NCI-H2081 (cell line): Measurements from ENCODE around the gene TMTC4.
"Not testable (repeated sequence)": the region's sequence is repeated elsewhere in the genome, so short reads cannot be mapped to it uniquely, and the experiment has no call there.

Source experiments
- DNase-seq, 2 experiments: peaks; one replicate each; lab custom pipeline; 2025; lab: John Stamatoyannopoulos, UW

The TMTC4 gene

DNA sequence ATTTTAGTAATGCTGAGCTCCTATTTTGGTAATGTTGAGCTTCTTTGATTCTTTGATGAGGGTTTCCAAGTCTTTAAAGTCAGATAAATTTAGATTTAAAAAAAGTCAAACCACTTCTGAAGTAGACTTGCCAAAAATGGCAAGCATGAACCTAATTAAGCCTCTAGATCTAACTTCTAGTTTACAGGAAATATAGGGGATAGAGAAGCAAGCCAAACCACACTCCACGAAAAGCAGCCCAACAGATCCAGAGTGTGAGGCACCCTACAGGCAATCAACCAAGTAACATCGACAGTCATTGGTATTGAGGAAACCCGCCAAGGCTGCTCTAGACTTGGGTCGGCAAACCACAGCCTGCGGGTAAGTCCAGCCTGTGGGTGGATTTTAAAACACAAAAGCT lies 89.7 kb downstream of the TMTC4 start:
- DNase-seq = no peak

DNA sequence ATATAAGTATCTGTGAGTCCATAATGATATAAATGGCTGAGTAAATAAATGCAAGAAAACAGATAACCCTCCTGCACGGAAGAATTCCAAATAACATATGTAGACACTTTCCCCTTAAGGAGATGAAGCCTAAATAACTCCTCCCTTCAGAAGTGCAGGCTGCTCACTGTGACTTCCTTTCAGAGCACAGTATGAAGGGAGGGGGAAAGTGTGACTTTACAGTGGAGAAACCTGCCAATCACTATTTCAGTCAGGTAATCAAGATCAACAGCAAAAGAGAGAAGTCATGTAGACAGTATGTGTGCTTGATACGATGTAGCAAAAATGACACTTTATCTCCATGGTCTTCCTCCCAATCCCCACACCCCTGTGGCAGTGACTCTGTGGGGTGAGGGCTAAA lies 93.1 kb downstream of the TMTC4 start:
- DNase-seq = no peak

DNA sequence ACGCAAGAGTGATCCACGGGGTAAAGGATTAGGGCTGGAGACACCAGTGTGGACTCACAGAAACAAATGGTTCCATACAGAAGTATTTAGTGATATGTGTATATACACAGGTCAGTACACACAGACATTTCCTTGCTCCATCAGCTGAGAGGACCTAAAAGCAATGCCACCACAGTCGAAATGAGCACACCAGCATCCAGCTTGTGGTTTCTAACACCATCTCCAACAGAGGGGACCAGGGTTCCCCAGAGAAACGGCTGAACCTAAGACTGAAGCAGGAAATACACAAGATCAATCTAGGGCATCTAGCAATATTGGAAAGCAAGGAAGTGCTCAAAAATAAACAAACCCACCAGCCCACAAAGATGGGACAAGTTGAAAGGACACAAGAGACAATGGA lies 93.6 kb downstream of the TMTC4 start:
- no peak for DNase-seq

DNA sequence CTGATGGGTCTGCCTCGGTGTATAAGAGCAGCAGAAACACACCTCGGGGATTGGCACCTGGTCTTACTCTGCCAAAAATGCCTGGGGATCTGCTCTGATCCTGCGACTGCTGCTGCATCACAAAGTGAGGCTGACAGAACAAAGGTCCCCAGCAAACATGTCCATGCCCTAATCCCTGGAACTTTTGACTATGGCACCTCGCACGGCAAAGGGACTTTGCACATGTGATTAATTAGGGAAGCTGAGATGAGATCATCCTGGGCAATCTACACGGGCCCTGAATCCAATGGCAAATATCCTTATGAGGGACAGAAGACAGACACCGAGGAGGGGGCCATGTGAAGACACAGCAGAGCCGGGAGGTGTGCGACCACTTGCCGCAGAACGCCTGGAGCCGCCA lies 94.5 kb downstream of the TMTC4 start:
- DNase-seq = no peak

DNA sequence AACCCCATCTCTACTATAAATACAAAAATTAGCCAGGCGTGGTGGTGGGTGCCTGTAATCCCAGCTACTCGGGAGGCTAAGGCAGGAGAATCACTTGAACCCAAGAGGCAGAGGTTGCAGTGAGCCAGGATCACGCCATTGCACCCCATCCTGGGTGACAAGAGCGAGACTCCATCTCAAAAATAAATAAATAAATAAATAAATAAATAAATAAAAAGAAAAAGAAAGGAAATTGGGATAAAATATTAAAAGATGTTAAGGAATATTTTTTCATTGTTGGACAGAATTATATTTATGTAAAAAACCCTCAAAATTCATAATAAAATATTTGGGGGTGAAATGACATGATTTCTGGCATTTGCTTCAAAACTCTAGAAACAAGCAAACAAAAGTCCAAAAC lies 97.4 kb downstream of the TMTC4 start:
- DNase-seq = not testable (repeated sequence)

DNA sequence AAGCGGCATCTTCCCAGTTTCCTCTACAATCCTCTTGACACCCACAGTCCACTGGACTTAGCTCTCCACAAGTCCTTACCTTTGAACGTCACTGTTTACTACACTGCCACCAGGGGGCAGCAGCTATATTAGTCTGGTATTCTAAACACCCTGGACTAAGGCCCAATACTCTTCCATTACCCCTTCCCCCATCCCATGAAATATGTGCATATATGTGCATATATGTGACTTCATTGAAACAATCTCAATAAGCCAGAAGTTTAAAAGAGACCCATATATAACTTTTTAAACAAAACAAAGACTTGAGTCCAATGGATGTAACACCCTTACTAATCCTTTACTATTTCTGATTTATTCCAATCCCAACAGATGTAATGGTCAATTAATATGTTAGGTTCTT lies 101.5 kb downstream of the TMTC4 start:
- DNase-seq = peak; percentile 79 to 85

DNA sequence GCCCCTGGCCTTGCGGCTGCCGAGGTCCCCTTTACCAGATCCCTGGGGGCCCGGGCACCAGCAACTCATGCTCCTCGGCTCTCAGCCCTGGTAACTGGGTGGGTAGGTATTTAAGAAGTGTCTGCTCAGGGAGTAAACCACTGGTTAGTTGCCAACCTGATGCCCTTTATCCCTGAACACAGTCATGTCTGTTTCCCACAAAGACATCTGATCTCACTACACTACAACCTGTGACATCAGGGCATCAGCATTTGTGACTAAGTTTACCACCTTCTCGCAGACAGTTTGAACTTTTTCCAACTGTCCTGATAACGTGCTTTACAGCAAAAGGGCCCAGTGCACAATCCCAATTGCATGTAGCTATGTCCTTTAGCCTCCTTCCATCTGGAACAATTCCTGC lies 108.1 kb downstream of the TMTC4 start:
- DNase-seq = no peak

DNA sequence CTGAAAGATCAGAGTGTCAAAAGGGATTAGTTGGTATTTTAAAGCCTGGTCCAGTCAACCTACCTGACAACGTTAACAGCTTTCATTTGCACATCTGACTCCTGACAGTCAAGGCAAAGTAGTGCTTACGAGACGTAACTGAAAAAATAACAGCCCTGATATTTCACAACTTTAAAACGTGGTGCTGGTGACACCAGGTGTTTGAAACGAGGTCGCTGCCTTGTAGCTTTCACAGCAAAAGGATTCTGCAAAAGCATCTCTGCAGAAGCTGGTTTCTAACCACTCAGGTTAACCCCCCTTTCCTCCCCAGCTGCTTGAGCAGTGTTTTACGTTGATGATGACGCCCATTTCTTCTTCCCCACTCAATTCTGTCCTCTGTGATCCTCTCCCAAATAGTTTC lies 109.3 kb downstream of the TMTC4 start:
- peak in 1 of 2 experiments; percentile 43 for DNase-seq

DNA sequence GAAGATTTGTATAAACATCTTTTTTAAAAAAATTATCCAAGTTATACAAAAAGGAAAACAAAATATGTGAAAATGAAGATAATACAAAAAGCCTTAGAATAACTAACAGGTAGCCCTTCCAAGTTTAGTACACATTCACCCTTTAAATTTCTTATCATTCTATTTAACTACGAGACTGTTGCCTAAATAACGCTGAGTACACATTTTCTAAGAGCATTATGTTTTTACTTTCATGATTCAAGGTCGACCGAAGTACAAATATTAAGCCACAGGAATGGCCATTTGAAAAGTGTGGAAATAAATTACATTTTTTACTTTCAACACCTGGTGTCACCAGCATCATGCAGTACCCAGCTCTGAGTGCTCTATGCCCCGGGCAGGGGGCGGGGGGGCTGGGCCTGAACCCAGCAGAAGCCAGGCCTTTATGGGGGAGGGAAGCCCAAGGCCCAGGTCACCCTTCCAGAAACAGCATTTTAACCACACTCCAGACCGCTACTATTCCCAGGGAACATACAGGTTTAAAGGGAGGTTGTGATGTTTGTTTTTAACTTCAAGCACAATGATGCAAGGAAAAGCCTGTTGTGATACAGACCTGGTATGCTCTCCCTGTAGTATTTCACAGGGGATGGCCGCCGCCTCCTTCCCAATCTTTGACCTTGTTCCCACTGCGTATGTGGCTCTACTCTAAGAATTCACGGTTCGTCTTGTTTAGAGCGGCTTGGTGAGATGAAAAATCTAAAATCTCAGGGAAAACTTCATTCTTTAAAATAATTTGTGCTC lies 110.0 kb downstream of the TMTC4 start:
- peak in 1 of 2 experiments; percentile 43 for DNase-seq

DNA sequence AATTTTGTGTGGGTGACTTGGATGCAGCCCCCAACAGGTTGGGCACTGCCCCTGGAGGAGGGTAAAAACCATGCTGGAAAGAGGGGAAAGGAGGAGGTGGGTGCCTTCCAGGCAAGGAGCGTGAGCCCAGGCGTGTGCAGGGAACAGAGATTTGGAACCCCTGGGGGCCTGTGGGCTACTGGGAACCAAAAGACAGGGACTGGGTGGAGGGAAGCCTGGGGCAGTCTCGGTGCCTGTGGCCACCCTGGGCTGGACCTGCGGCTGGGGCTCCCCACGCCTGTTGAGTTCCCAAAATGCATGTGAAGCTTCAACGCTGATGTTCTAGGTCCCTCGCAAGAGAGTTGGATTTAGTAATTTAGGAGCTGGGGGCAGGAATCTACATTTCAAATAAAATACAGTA lies 110.8 kb downstream of the TMTC4 start:
- no peak for DNase-seq

DNA sequence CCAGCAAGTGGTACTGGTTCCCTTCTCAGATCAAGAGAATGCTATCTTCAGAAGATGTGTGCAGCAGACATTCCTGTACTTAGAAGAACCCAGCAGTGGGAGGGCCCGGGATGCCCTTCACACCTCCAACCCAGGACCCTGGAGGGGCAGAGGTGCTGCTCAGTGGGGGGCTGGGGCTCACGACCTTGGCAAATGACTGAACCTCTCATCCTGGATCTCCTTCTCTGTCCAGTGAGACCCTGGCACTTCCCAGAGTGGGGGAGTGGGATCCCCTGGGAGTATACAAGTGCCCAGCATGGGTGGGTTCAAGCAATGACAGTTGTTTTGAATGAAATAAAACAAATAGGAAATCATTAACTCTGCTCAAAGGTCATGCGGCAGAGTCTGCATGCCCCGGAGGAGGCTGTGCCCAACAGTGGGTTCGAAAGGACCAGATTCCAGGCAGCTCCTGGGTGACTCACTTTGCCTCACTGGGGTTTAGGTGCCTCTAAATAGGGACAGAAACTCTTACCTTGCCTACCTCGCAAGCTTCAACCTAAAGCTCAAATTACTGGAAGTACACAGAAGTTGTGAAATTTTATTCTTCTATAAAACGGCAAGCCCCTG lies 112.9 kb downstream of the TMTC4 start:
- no peak for DNase-seq

DNA sequence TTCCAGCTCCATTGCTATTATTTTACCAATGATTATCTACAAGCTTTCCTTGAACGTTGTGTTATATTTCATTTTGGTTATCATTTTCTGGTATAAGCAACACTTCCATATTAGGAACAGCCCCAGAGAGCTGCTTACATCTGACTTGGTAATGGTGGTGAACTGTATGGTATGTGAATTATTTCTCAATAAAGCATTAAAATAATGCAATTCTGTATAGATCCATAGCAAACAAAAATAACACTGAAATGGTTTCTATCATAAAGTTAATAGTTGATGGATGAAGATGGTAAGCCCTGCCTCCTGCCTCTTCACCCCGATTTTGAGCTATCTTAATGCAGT lies 113.5 kb downstream of the TMTC4 start:
- no peak for DNase-seq

DNA sequence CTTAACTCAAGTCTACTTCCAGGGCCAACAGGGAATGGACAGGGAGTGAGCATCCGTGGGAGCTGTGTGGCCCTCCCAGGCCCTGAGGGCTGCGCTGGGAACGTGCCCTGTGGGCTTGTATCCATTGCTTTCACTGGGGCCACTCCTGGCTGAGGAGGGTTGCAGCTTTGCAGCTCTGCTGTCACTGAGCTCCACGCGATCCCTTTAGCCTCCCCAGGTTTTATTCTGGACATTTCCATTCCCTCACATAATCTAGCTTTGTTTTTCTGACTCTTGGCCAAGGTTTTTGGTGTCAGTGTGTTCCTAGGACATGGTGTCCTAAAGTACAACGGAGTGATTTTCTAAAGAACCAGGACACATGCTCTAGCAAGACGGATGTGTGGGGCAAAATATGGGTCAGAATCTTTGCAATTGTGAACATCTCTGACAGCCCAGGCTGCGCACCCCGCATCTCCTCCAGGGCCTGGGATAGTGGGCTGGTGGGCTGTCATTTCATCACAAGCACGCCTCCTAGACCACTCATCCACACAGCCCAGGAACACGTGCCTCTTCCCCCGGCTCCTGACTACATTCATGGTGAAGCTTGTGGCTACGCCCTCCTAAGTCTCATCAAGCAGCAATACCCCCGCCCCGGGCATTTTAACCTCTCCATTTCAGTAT lies 114.0 kb downstream of the TMTC4 start:
- no peak for DNase-seq

DNA sequence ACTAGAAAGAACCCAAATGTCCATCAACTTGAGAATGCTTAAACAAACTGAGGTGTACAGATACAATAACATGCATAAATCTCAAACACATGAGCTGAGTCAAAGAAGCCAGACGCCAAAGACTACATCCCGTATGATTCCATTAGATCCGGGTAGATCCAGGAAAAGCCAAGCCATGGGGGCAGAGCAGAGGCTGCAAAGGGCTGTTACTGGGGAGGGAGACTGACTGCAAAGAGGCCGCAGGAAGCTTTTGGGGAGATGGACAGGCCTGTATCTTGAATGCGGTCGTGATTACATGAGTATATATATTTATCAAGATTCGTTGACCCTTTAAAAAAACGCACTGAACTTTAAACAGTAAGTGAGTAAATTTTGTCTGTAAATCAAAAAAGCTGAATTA lies 114.7 kb downstream of the TMTC4 start:
- no peak for DNase-seq
